Measurements from ENCODE around the gene VTI1A.

GRCh38 chr10:112471878-112472487, 25.0 kb downstream of the VTI1A start:
- TF ChIP-seq CTCF (IDR thresholded peaks at IDR 0.05; ENCODE audit: insufficient read depth, low read depth, low read length) (peak; percentile 66), EZH2 (IDR thresholded peaks at IDR 0.05; ENCODE audit: insufficient read depth, low read length) (no peak)

All from astrocyte (in vitro differentiated cells and primary cell).